HEK293 (cell line): ENCODE results near the gene WASHC4.

Experiments used
- CTCF ChIA-PET: fragments of 350-600 bp; formaldehyde crosslinking; extraction: SDS; loops from one replicate; lab custom pipeline; 2021; ENCODE audit warnings: antibody characterized with exemption; lab: Yijun Ruan, JAX
- POLR2A ChIA-PET: fragments of 300-600 bp; formaldehyde crosslinking; extraction: SDS; loops from one replicate; lab custom pipeline; 2020; ENCODE audit warnings: antibody characterized with exemption, inconsistent platforms; lab: Yijun Ruan, JAX
- H3K27ac ChIP-seq: fragments of 200-500 bp; sonication (Bioruptor generic); 2 replicates; pipeline ENCODE4 v1.5.1; 2014; ENCODE audit warnings: low read depth, low read length, control low read depth, inconsistent platforms; ENCODE audit errors: extremely low read depth
- H3K36me3 ChIP-seq, 2 experiments: fragments of 200-500 bp in 1 of 2; sonication (Bioruptor generic) in 1 of 2; 1 replicate in 1 of 2; 2 replicates in 1 of 2; pipeline ENCODE4 v1.5.1; 2014 to 2017; ENCODE audit warnings: inconsistent platforms in 2 of 2, low read length in 2 of 2; ENCODE audit not compliant: control insufficient read depth in 2 of 2, insufficient read depth in 1 of 2
- H3K4me1 ChIP-seq: fragments of 200-500 bp; sonication (Bioruptor generic); 2 replicates; pipeline ENCODE4 v1.5.1; 2014; ENCODE audit warnings: mild to moderate bottlenecking, low read length, inconsistent platforms; ENCODE audit not compliant: control insufficient read depth, insufficient read depth
- H3K4me3 ChIP-seq: 2 replicates; pipeline ENCODE4 v1.5.1; 2011; ENCODE audit warnings: low read depth, mild to moderate bottlenecking, control low read depth, low read length, moderate library complexity
- H3K9me3 ChIP-seq: fragments of 200-500 bp; sonication (Bioruptor generic); 2 replicates; pipeline ENCODE4 v1.5.1; 2014; ENCODE audit warnings: low read depth, low read length, inconsistent platforms; ENCODE audit not compliant: control insufficient read depth, insufficient read depth
- MEIS1 ChIP-seq: sonication (generic); formaldehyde crosslinking; IDR thresholded peaks from 2 replicates; pipeline ENCODE4 v1.8.1; 2022; ENCODE audit warnings: missing genetic modification reagents, mild to moderate bottlenecking, borderline replicate concordance
- REPIN1 ChIP-seq: fragments of 450-650 bp; formaldehyde crosslinking; IDR thresholded peaks from 2 replicates; pipeline ENCODE4 v1.5.1; 2017; ENCODE audit warnings: missing biosample characterization, missing genetic modification characterization, low read depth
- SCRT2 ChIP-seq: fragments of 450-650 bp; formaldehyde crosslinking; IDR thresholded peaks from 2 replicates; pipeline ENCODE4 v1.5.1; 2016; ENCODE audit warnings: missing biosample characterization, missing genetic modification characterization
- TRIM28 ChIP-seq: IDR thresholded peaks from 2 replicates; pipeline ENCODE4 v1.6.1; 2011; ENCODE audit warnings: low read length, control low read depth, borderline replicate concordance
- WT1 ChIP-seq: fragments of 450-650 bp; formaldehyde crosslinking; IDR thresholded peaks from 2 replicates; pipeline ENCODE4 v1.5.1; 2016; ENCODE audit warnings: missing biosample characterization, missing genetic modification characterization
- YY2 ChIP-seq: fragments of 450-650 bp; formaldehyde crosslinking; IDR thresholded peaks from 2 replicates; pipeline ENCODE4 v1.5.1; 2016; ENCODE audit warnings: missing biosample characterization, missing genetic modification characterization
- ZBTB20 ChIP-seq: fragments of 450-650 bp; formaldehyde crosslinking; IDR thresholded peaks from 2 replicates; pipeline ENCODE4 v1.5.1; 2016; ENCODE audit warnings: missing biosample characterization, missing genetic modification characterization
- ZBTB7A ChIP-seq: fragments of 450-650 bp; formaldehyde crosslinking; IDR thresholded peaks from 2 replicates; pipeline ENCODE4 v1.5.1; 2016; ENCODE audit warnings: low read depth, missing biosample characterization, missing genetic modification characterization
- ZNF121 ChIP-seq: fragments of 450-650 bp; formaldehyde crosslinking; IDR thresholded peaks from 2 replicates; pipeline ENCODE4 v1.5.1; 2016; ENCODE audit warnings: missing biosample characterization, missing genetic modification characterization
- ZNF157 ChIP-seq: fragments of 450-650 bp; formaldehyde crosslinking; IDR thresholded peaks from 2 replicates; pipeline ENCODE4 v1.5.1; 2016; ENCODE audit warnings: missing biosample characterization, missing genetic modification characterization
- ZNF175 ChIP-seq: fragments of 450-650 bp; formaldehyde crosslinking; IDR thresholded peaks from 2 replicates; pipeline ENCODE4 v1.5.1; 2016; ENCODE audit warnings: missing biosample characterization, missing genetic modification characterization
- ZNF202 ChIP-seq: fragments of 450-650 bp; formaldehyde crosslinking; IDR thresholded peaks from 2 replicates; pipeline ENCODE4 v1.5.1; 2016; ENCODE audit warnings: missing biosample characterization, missing genetic modification characterization, borderline replicate concordance
- ZNF24 ChIP-seq: fragments of 450-650 bp; formaldehyde crosslinking; IDR thresholded peaks from 2 replicates; pipeline ENCODE4 v1.5.1; 2016; ENCODE audit warnings: missing biosample characterization, missing genetic modification characterization
- ZNF26 ChIP-seq: fragments of 450-650 bp; formaldehyde crosslinking; IDR thresholded peaks from 2 replicates; pipeline ENCODE4 v1.5.1; 2016; ENCODE audit warnings: missing biosample characterization, missing genetic modification characterization
- ZNF433 ChIP-seq: fragments of 450-650 bp; formaldehyde crosslinking; IDR thresholded peaks from 2 replicates; pipeline ENCODE4 v1.5.1; 2016; ENCODE audit warnings: missing biosample characterization, missing genetic modification characterization, low read depth
- ZNF449 ChIP-seq: fragments of 450-650 bp; formaldehyde crosslinking; IDR thresholded peaks from 2 replicates; pipeline ENCODE4 v1.5.1; 2017; ENCODE audit warnings: missing biosample characterization, mild to moderate bottlenecking, missing genetic modification characterization, moderate library complexity
- ZNF544 ChIP-seq: fragments of 450-650 bp; formaldehyde crosslinking; IDR thresholded peaks from 2 replicates; pipeline ENCODE4 v1.5.0; 2017; ENCODE audit warnings: missing biosample characterization, missing genetic modification characterization
- ZNF560 ChIP-seq: fragments of 450-650 bp; formaldehyde crosslinking; IDR thresholded peaks from 2 replicates; pipeline ENCODE4 v1.5.1; 2017; ENCODE audit warnings: missing biosample characterization, missing genetic modification characterization, borderline replicate concordance
- ZNF791 ChIP-seq: fragments of 450-650 bp; formaldehyde crosslinking; IDR thresholded peaks from 2 replicates; pipeline ENCODE4 v1.5.1; 2016; ENCODE audit warnings: missing biosample characterization, missing genetic modification characterization
- ZSCAN4 ChIP-seq: fragments of 450-650 bp; formaldehyde crosslinking; IDR thresholded peaks from 2 replicates; pipeline ENCODE4 v1.5.1; 2017; ENCODE audit warnings: missing biosample characterization, missing genetic modification characterization
- TF ChIP-seq, protein P1 (sequence below): fragments of 450-650 bp; formaldehyde crosslinking; conservative IDR thresholded peaks from 2 replicates; pipeline ENCODE4 v1.5.1; 2016; ENCODE audit warnings: low read depth, missing biosample characterization, missing genetic modification characterization
- TF ChIP-seq, protein P2 (sequence below): fragments of 450-650 bp; formaldehyde crosslinking; IDR thresholded peaks from 2 replicates; pipeline ENCODE4 v1.5.1; 2017; ENCODE audit warnings: missing biosample characterization, missing genetic modification characterization

The WASHC4 gene

GRCh38 chr12:105164068-105164467 lies 56.5 kb downstream of the WASHC4 start (continued):
- TF ChIP-seq, protein P1, sequence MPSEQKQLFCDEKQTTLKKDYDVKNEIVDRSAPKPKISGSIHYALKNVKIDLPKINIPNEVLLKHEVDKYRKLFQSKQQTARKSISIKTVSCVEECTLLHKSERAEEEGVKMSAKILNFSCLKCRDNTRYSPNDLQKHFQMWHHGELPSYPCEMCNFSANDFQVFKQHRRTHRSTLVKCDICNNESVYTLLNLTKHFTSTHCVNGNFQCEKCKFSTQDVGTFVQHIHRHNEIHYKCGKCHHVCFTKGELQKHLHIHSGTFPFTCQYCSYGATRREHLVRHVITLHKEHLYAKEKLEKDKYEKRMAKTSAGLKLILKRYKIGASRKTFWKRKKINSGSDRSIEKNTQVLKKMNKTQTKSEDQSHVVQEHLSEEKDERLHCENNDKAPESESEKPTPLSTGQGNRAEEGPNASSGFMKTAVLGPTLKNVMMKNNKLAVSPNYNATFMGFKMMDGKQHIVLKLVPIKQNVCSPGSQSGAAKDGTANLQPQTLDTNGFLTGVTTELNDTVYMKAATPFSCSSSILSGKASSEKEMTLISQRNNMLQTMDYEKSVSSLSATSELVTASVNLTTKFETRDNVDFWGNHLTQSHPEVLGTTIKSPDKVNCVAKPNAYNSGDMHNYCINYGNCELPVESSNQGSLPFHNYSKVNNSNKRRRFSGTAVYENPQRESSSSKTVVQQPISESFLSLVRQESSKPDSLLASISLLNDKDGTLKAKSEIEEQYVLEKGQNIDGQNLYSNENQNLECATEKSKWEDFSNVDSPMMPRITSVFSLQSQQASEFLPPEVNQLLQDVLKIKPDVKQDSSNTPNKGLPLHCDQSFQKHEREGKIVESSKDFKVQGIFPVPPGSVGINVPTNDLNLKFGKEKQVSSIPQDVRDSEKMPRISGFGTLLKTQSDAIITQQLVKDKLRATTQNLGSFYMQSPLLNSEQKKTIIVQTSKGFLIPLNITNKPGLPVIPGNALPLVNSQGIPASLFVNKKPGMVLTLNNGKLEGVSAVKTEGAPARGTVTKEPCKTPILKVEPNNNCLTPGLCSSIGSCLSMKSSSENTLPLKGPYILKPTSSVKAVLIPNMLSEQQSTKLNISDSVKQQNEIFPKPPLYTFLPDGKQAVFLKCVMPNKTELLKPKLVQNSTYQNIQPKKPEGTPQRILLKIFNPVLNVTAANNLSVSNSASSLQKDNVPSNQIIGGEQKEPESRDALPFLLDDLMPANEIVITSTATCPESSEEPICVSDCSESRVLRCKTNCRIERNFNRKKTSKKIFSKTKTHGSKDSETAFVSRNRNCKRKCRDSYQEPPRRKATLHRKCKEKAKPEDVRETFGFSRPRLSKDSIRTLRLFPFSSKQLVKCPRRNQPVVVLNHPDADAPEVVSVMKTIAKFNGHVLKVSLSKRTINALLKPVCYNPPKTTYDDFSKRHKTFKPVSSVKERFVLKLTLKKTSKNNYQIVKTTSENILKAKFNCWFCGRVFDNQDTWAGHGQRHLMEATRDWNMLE (tag by site-specific recombination) = no peak
- no peak for TF ChIP-seq ZNF175 (tag by site-specific recombination)
- no peak for TF ChIP-seq TRIM28
- no peak for TF ChIP-seq ZBTB20 (tag by site-specific recombination)
- TF ChIP-seq ZNF121 (tag by site-specific recombination) = no peak
- TF ChIP-seq ZSCAN4 (tag by site-specific recombination) = no peak
- no peak for TF ChIP-seq ZNF26 (tag by site-specific recombination)
- TF ChIP-seq REPIN1 (tag by site-specific recombination) = no peak
- TF ChIP-seq ZNF24 (tag by site-specific recombination) = no peak
- no peak for TF ChIP-seq ZNF449 (tag by site-specific recombination)

- no peak overlapping the region for H3K27ac ChIP-seq
- no peaks in the 10 kb centered on the region for H3K9me3 ChIP-seq
- no peaks in the 10 kb centered on the region for H3K4me1 ChIP-seq
- H3K4me3 ChIP-seq = no peak overlapping the region
- ChIA-PET POLR2A (no interaction called here), CTCF (no interaction called here)
- TF ChIP-seq ZNF791 (no peak), SCRT2 (tag by site-specific recombination) (no peak), ZBTB7A (no peak), ZNF544 (tag by site-specific recombination) (no peak), ZNF560 (no peak), REPIN1 (tag by site-specific recombination) (no peak), WT1 (tag by site-specific recombination) (no peak), YY2 (no peak), ZNF202 (tag by site-specific recombination) (no peak), MEIS1 (no peak), ZNF157 (tag by site-specific recombination) (no peak), ZNF433 (tag by site-specific recombination) (no peak), ZNF449 (tag by site-specific recombination) (no peak)
- TF ChIP-seq, protein P2, sequence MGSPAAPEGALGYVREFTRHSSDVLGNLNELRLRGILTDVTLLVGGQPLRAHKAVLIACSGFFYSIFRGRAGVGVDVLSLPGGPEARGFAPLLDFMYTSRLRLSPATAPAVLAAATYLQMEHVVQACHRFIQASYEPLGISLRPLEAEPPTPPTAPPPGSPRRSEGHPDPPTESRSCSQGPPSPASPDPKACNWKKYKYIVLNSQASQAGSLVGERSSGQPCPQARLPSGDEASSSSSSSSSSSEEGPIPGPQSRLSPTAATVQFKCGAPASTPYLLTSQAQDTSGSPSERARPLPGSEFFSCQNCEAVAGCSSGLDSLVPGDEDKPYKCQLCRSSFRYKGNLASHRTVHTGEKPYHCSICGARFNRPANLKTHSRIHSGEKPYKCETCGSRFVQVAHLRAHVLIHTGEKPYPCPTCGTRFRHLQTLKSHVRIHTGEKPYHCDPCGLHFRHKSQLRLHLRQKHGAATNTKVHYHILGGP (tag by site-specific recombination) = no peak
- H3K36me3 ChIP-seq = peaks cover 57 to 74% of the 10 kb centered on the region in 2 experiments
Measured at GRCh38 chr12:105166736-105167135, 59.2 kb downstream of the WASHC4 start.
